Measurements from ENCODE around the gene PHLPP1.

DNA sequence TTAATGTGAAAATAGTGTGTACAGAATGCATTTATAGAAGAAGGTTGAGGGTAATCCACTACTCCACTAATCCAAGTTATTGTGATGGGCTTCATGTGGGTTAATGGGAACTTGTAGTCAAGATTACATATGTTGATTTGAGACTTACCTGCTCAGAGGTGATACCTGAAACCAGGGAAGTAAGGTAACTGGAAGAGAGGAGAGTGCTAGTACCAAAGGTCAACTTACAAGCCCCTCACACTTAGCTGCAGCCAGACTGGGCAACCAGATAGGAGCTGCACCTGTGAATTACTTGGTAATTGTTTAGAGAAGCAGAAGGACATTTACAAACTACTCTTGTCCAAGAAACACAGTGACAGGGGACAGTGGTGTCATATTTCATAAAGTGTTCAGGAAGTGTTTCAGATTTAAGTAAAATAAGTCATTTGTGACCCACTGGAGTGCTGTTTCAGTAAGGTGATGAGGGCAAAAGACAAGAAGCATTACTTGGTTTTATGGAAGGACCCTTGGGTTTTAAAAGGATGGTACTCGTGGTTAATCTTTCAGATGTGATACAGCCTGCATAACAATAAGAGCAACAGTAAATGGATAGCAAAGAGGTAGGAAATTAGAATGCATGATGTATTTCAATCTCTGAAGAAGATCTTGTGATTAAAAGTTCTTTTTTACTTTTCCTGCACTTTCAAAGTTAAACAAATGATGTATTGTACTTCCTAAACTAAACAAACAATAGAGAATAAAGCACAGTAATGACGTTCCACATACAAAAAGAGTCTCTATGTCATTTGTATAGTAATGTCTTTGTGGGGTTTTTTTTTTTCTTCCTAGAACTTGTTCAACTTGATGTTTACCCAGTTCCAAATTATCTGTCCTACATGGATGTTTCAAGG, 189.3 kb downstream of the PHLPP1 start:
- TF ChIP-seq CTCF (conservative IDR thresholded peaks at IDR 0.05 in 1 of 2, IDR thresholded peaks at IDR 0.05 in 1 of 2; ENCODE audit: low read depth in 1 of 2, low read length in 2 of 2) (no peak), EZH2 (IDR thresholded peaks at IDR 0.05; ENCODE audit: low read length, missing control alignments) (no peak)
